Neural progenitor cell (in vitro differentiated cells): Measurements from ENCODE around the gene RAI1. TPM values are rescaled to one million over a fixed set of nuclear protein-coding genes. Genes with fewer than 3 reads are reported as not detected.
"Not testable (repeated sequence)": the region's sequence is repeated elsewhere in the genome, so short reads cannot be mapped to it uniquely, and the experiment has no call there.

Experiments used
- DNase-seq: peaks from one replicate; pipeline ENCODE4 v3.0.0-alpha.2; 2016; ENCODE audit warnings: low spot score
- H2AFZ ChIP-seq: fragments of 200-600 bp; sonication (generic); replicated peaks from 2 replicates; pipeline ENCODE4 v1.6.1; 2016; ENCODE audit warnings: antibody characterized with exemption
- H3F3A ChIP-seq: fragments of 200-600 bp; sonication (generic); 2 replicates; pipeline ENCODE4 v1.6.1; 2016; ENCODE audit warnings: antibody characterized with exemption, low read depth
- H3K27ac ChIP-seq: fragments of 200-600 bp; sonication (generic); 2 replicates; pipeline ENCODE4 v1.5.1; 2016; ENCODE audit warnings: mild to moderate bottlenecking
- H3K27me3 ChIP-seq: fragments of 200-600 bp; sonication (generic); 2 replicates; pipeline ENCODE4 v1.6.1; 2016; ENCODE audit warnings: mild to moderate bottlenecking, moderate library complexity
- H3K36me3 ChIP-seq: fragments of 200-600 bp; sonication (generic); 2 replicates; pipeline ENCODE4 v1.5.1; 2016
- H3K4me1 ChIP-seq: fragments of 200-600 bp; sonication (generic); 2 replicates; pipeline ENCODE4 v1.6.1; 2016; ENCODE audit warnings: mixed run types
- H3K4me2 ChIP-seq: fragments of 200-600 bp; sonication (generic); 2 replicates; pipeline ENCODE4 v1.6.1; 2016
- H3K4me3 ChIP-seq: fragments of 200-600 bp; sonication (generic); 2 replicates; pipeline ENCODE4 v1.5.1; 2016
- H3K79me2 ChIP-seq: fragments of 200-600 bp; sonication (generic); 2 replicates; pipeline ENCODE4 v1.6.1; 2016; ENCODE audit warnings: low read depth
- H3K9ac ChIP-seq: fragments of 200-600 bp; sonication (generic); 2 replicates; pipeline ENCODE4 v1.6.1; 2016
- H3K9me3 ChIP-seq: fragments of 200-600 bp; sonication (generic); 2 replicates; pipeline ENCODE4 v1.5.1; 2016; ENCODE audit warnings: low read depth
- H4K20me1 ChIP-seq: fragments of 200-600 bp; sonication (generic); 2 replicates; pipeline ENCODE4 v1.6.1; 2016; ENCODE audit warnings: low read depth
- H3K27ac Mint-ChIP-seq: 3 replicates; pipeline ENCODE4 v1.8.0; 2021; ENCODE audit warnings: mixed read lengths
- H3K27me3 Mint-ChIP-seq: 2 replicates; pipeline ENCODE4 v1.8.0; 2022; ENCODE audit warnings: low read depth, mild to moderate bottlenecking, inconsistent platforms, moderate library complexity, mixed read lengths; ENCODE audit not compliant: insufficient read depth
- H3K36me3 Mint-ChIP-seq: 3 replicates; pipeline ENCODE4 v1.8.0; 2021; ENCODE audit warnings: mixed read lengths
- H3K4me1 Mint-ChIP-seq: 3 replicates; pipeline ENCODE4 v1.8.0; 2021; ENCODE audit warnings: mixed read lengths
- H3K4me3 Mint-ChIP-seq: 3 replicates; pipeline ENCODE4 v1.8.0; 2021; ENCODE audit warnings: mild to moderate bottlenecking, moderate library complexity, mixed read lengths
- H3K9me3 Mint-ChIP-seq: 3 replicates; pipeline ENCODE4 v1.8.0; 2020; ENCODE audit warnings: mixed read lengths
- EZH2 ChIP-seq: fragments of 200-600 bp; sonication (generic); IDR thresholded peaks from 2 replicates; pipeline ENCODE4 v1.6.1; 2017; ENCODE audit warnings: antibody characterized with exemption, mild to moderate bottlenecking, moderate library complexity
- EZH2phosphoT487 ChIP-seq: fragments of 200-600 bp; sonication (generic); IDR thresholded peaks from 2 replicates; pipeline ENCODE4 v1.6.1; 2017; ENCODE audit warnings: antibody characterized with exemption
- total RNA-seq: library from RNA; depleted of rRNA; stranded (reverse); fragments of >200 nt; gene quantifications from 2 replicates; pipeline ENCODE4 v1.2.3, GENCODE V29; 2015; ENCODE audit warnings: low replicate concordance
- TF ChIP-seq, protein P1 (sequence below): fragments of 200-600 bp; sonication (generic); IDR thresholded peaks from 2 replicates; pipeline ENCODE4 v1.5.1; 2017; ENCODE audit warnings: antibody characterized with exemption, mild to moderate bottlenecking

Gene RAI1
- total RNA-seq, 1 donor from 2014 or later, result 27.4 TPM

DNA sequence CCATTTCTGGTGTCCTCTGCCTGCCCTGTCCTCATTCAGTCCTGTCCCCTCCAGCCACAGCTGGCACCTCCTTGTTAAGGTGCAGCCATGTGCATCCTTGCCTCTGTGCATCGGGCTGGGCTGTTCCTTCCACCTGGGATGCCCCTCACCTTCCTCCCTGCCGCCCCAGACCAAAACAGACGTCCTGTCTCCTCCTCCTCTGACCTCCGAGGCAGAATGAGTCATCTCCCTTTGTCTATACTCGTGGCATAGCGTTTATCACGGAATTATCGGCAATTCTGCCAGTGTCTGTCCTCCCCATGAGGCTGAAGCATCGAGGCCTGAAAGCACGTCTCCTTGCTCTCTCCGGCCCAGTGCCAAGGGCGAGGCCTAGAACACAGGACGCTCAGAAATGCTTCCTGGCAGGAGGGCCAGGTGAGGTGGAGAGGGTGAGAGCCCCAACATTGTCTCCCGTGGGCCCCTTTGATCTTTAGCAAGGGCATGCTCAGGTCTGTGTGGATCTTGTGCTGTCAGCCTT, 4.6 kb downstream of the RAI1 start:
- Histone ChIP-seq H3K79me2 (peaks cover 76% of the 10 kb centered on the region), H3K9me3 (no peaks in the 10 kb centered on the region), H3K27me3 (peaks cover 63% of the 10 kb centered on the region), H3K36me3 (no peaks in the 10 kb centered on the region), H4K20me1 (peaks cover 77% of the 10 kb centered on the region), H3K4me1 (peaks cover 25% of the 10 kb centered on the region), H3F3A (peaks cover 22% of the 10 kb centered on the region), H2AFZ (no peak overlapping the region), H3K4me2 (no peak overlapping the region), H3K9ac (no peak overlapping the region), H3K4me3 (no peak overlapping the region), H3K27ac (no peak overlapping the region)
- H3K27ac Mint-ChIP-seq, result peak overlapping the region; percentile 80
- H3K9me3 Mint-ChIP-seq, result no peaks in the 10 kb centered on the region
- DNase-seq, result no peak
- H3K4me3 Mint-ChIP-seq, result peak overlapping the region; percentile 71
- H3K36me3 Mint-ChIP-seq, result peaks cover 2% of the 10 kb centered on the region
- H3K4me1 Mint-ChIP-seq, result peaks cover 56% of the 10 kb centered on the region
- peaks cover 5% of the 10 kb centered on the region for H3K27me3 Mint-ChIP-seq
- TF ChIP-seq EZH2phosphoT487, result no peak
- TF ChIP-seq EZH2, result no peak
- TF ChIP-seq, protein P1, sequence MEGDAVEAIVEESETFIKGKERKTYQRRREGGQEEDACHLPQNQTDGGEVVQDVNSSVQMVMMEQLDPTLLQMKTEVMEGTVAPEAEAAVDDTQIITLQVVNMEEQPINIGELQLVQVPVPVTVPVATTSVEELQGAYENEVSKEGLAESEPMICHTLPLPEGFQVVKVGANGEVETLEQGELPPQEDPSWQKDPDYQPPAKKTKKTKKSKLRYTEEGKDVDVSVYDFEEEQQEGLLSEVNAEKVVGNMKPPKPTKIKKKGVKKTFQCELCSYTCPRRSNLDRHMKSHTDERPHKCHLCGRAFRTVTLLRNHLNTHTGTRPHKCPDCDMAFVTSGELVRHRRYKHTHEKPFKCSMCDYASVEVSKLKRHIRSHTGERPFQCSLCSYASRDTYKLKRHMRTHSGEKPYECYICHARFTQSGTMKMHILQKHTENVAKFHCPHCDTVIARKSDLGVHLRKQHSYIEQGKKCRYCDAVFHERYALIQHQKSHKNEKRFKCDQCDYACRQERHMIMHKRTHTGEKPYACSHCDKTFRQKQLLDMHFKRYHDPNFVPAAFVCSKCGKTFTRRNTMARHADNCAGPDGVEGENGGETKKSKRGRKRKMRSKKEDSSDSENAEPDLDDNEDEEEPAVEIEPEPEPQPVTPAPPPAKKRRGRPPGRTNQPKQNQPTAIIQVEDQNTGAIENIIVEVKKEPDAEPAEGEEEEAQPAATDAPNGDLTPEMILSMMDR, result no peak

DNA sequence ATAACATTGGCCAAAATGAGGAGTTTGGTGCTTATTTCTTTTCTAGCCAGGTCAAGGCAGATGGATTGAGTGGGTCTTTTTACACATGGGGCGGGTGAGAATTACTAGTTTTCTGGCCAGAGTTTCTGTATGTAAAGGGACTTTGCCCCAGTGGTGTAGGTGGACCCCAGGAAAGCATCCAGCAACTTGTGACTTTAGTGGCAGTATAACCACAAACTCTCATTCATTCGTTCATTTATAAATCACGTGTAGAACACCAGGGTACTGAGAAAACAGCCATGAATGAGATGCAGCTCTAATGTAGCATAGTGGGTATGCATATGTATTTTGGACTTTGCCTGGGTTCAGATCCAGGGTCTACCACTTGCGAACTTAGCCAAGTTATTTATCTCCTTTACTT, 8.1 kb downstream of the RAI1 start:
- Histone ChIP-seq H3K27ac (no peak overlapping the region), H3K36me3 (no peaks in the 10 kb centered on the region), H3K4me2 (no peak overlapping the region), H3K27me3 (peaks cover 37% of the 10 kb centered on the region), H3K4me1 (peaks cover 49% of the 10 kb centered on the region), H2AFZ (no peak overlapping the region), H3K9ac (no peak overlapping the region), H4K20me1 (peaks cover 86% of the 10 kb centered on the region), H3K4me3 (no peak overlapping the region), H3K79me2 (peaks cover 80% of the 10 kb centered on the region), H3K9me3 (no peaks in the 10 kb centered on the region), H3F3A (peaks cover 34% of the 10 kb centered on the region)
- peaks cover 8% of the 10 kb centered on the region for H3K27me3 Mint-ChIP-seq
- peaks cover 79% of the 10 kb centered on the region for H3K4me1 Mint-ChIP-seq
- H3K9me3 Mint-ChIP-seq, result no peaks in the 10 kb centered on the region
- H3K4me3 Mint-ChIP-seq, result no peak overlapping the region
- no peak for DNase-seq
- TF ChIP-seq, protein P1, result no peak
- TF ChIP-seq EZH2, result no peak
- TF ChIP-seq EZH2phosphoT487, result no peak
- H3K27ac Mint-ChIP-seq, result peak overlapping the region; percentile 58
- peaks cover 2% of the 10 kb centered on the region for H3K36me3 Mint-ChIP-seq

DNA sequence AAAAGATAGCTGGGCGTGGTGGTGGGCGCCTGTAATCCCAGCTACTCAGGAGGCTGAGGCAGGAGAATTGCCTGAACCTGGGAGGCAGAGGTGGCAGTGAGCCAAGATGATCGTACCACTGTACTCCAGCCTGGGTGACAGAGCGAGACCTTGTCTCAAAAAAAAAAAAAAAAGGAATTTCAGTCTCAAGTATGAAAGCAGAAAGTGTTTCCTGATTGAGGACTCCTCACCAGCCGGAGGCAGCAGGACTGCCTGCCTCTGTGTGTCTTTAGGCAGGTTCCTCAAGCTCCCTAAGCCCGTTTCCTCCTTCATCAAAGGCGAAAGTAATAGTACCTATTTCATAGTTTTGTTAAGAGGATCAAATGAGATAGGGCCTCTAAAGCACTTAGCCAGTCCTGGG, 9.0 kb downstream of the RAI1 start:
- Histone ChIP-seq H3K79me2 (peaks cover 70% of the 10 kb centered on the region), H4K20me1 (peaks cover 81% of the 10 kb centered on the region), H3F3A (peaks cover 30% of the 10 kb centered on the region), H3K4me1 (peaks cover 50% of the 10 kb centered on the region), H3K27me3 (peaks cover 28% of the 10 kb centered on the region)
- H3K27ac Mint-ChIP-seq, DNase-seq, H3K9ac ChIP-seq, H3K9me3 Mint-ChIP-seq, H3K4me3 Mint-ChIP-seq, H3K4me2 ChIP-seq, H2AFZ ChIP-seq, H3K9me3 ChIP-seq, H3K27me3 Mint-ChIP-seq, H3K4me3 ChIP-seq, H3K36me3 ChIP-seq, H3K27ac ChIP-seq, H3K36me3 Mint-ChIP-seq: not testable (repeated sequence)
- peaks cover 71% of the 10 kb centered on the region for H3K4me1 Mint-ChIP-seq

DNA sequence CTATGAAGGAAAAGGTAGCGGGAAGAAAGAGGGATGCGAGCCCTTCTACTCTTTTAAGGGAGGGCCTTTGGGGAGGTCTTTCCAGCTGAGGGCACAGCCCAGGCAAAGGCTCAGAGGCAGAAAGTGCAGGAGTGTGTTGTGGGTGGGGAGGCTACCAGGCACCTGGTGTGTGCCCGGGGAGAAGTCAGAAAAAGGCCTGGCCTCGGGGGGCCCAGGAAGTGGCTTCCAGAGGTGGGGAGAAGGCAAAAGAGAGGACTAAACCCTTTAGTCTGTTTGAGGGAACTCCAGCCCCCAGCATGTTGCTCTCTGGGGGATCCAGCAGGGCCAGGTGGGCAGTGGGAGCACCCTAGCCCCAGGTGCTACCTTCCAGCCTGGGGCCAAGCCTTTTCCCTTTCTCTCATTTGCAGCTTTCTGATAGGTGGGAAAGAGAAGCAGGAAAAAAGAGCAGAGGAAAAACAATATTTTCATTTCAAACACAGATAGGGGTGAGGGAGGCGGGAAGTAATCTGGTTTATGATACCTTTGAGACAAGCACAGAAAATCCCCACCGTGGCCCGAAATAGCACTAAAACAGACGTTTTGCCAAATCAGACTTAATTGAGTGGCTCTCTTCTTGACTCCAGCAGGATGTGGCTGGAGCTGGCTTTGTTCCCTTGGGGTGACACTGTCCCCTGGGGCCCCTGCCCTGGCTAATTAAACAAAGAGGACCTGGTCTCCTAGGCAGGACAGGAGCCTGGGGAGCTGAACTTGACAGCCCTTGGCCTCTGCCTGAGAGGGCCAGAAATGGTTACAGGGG, 10.4 kb downstream of the RAI1 start:
- Histone ChIP-seq H2AFZ (no peak overlapping the region), H3K27ac (no peak overlapping the region), H3F3A (peaks cover 33% of the 10 kb centered on the region), H3K4me1 (peaks cover 42% of the 10 kb centered on the region), H3K4me2 (no peak overlapping the region), H3K27me3 (peaks cover 27% of the 10 kb centered on the region), H3K79me2 (peaks cover 73% of the 10 kb centered on the region), H3K9ac (no peak overlapping the region), H4K20me1 (peaks cover 81% of the 10 kb centered on the region), H3K36me3 (no peaks in the 10 kb centered on the region), H3K9me3 (no peaks in the 10 kb centered on the region), H3K4me3 (no peak overlapping the region)
- H3K27ac Mint-ChIP-seq, result peak overlapping the region; percentile 90
- H3K9me3 Mint-ChIP-seq, result no peaks in the 10 kb centered on the region
- TF ChIP-seq EZH2 (no peak), EZH2phosphoT487 (no peak)
- TF ChIP-seq, protein P1, result no peak
- DNase-seq, result no peak
- peaks cover 2% of the 10 kb centered on the region for H3K36me3 Mint-ChIP-seq
- peaks cover 5% of the 10 kb centered on the region for H3K27me3 Mint-ChIP-seq
- peaks cover 70% of the 10 kb centered on the region for H3K4me1 Mint-ChIP-seq
- peak overlapping the region; percentile 30 for H3K4me3 Mint-ChIP-seq
